ENCODE measurements around the gene CREB3. TPM values are rescaled to one million over a fixed set of nuclear protein-coding genes. Genes with fewer than 3 reads are reported as not detected.

CREB3 gene
- total and polyA plus RNA-seq, 2 of the 4 experiments (the other 2 are of a cell fraction): 60.7 to 106 TPM

DNA sequence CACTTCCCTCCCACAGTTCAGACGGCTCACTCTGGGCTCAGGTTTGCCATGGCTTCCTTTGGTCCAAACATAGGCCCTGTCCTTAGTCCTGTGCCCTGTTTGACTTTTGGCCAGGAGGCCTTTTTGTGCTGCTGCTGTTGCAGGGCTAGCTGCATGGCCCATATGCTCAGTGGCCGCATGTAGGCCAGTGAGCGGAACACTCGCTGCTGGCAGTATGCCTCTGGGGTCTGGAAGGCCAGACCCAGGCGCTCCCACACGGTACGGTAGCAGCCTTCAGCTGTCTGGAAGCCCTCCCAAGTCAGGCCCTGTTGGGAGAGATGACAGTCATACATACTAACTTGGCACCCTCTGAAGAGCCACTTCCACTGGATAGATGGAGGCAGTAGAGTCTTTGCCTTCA lies 4.7 kb downstream of the CREB3 start:
- no peak overlapping the region for H3K4me2 ChIP-seq (ENCODE audit: low read depth, low read length)
- H4K5ac ChIP-seq (ENCODE audit: low read depth, low read length): no peak overlapping the region
- peaks cover 24 to 91% of the 10 kb centered on the region in 2 experiments for H3K79me1 ChIP-seq (ENCODE audit: low read depth in 1 of 2, low read length in 2 of 2)
- CTCF ChIA-PET: no interaction called here
- ATAC-seq (ENCODE audit: low read depth) (no peak), DNase-seq (no peak)
- no peak overlapping the region for H2AK5ac ChIP-seq (ENCODE audit: low read depth, low read length)
- H3K23ac ChIP-seq (ENCODE audit: low read depth, low read length): no peak overlapping the region
- in situ Hi-C loops (cut with MboI; ENCODE audit: low sequenced_read_pairs) (no loop called here), intact Hi-C loops (cut with micrococcal nuclease) (no loop called here), dilution Hi-C loops (cut with HindIII; ENCODE audit: low sequenced_read_pairs, unreplicated experiment) (no loop called here)
- no peak overlapping the region for H4K91ac ChIP-seq (ENCODE audit: insufficient read depth, low read depth, low read length)
- no peak overlapping the region for H4K8ac ChIP-seq (ENCODE audit: low read depth in 2 of 2, low read length in 2 of 2)
- H2BK120ac ChIP-seq (ENCODE audit: low read depth, low read length): no peak overlapping the region
- no peaks in the 10 kb centered on the region for H3K9me3 ChIP-seq (ENCODE audit: control insufficient read depth, insufficient read depth, low read length)
- no peak overlapping the region for H3K14ac ChIP-seq (replicated peaks; ENCODE audit: low read depth, low read length)
- H2BK5ac ChIP-seq (ENCODE audit: low read depth, low read length, poor library complexity, severe bottlenecking): no peak overlapping the region
- H3K27me3 ChIP-seq (ENCODE audit: control insufficient read depth, insufficient read depth, low read length): no peaks in the 10 kb centered on the region
- no peak overlapping the region for H3K56ac ChIP-seq (ENCODE audit: extremely low read depth, insufficient read depth, low read length)
- peaks cover 62% of the 10 kb centered on the region for H3K36me3 ChIP-seq (ENCODE audit: control insufficient read depth, insufficient read depth, low read length)
- no TSS peak for BruUV-seq (replicated peaks)
- peaks cover 24% of the 10 kb centered on the region for H4K20me1 ChIP-seq (ENCODE audit: insufficient read depth, low read length)
- H3K4ac ChIP-seq (ENCODE audit: low read depth, low read length): no peak overlapping the region
- no peak overlapping the region for H3K4me3 ChIP-seq (ENCODE audit: insufficient read depth, low read depth, low read length)
- no peak overlapping the region for H3K18ac ChIP-seq (ENCODE audit: low read depth, low read length)
- no peaks in the 10 kb centered on the region for H3K4me1 ChIP-seq (ENCODE audit: control insufficient read depth, insufficient read depth, low read length)
- H2BK15ac ChIP-seq (ENCODE audit: low read depth, low read length): no peak overlapping the region
- POLR2A ChIA-PET (ENCODE audit: unreplicated experiment): no interaction called here
- WGBS, 2 experiments (ENCODE audit: extremely low coverage in 2 of 2, insufficient read length in 1 of 2): no CpG with 5 or more reads among the region's 7 CpGs
- no peak overlapping the region for H2BK20ac ChIP-seq (ENCODE audit: low read depth, low read length)
- H2AFZ ChIP-seq (replicated peaks; ENCODE audit: low read length, poor library complexity): no peak overlapping the region
- TF ChIP-seq CEBPB (IDR thresholded peaks at IDR 0.05; ENCODE audit: low read depth, low read length) (no peak), RCOR1 (IDR thresholded peaks at IDR 0.05; ENCODE audit: insufficient replicate concordance, low read length) (no peak), CHD1 (IDR thresholded peaks at IDR 0.05; ENCODE audit: low read depth, low read length) (no peak), BHLHE40 (IDR thresholded peaks at IDR 0.05; ENCODE audit: low read depth, low read length) (no peak), RFX5 (IDR thresholded peaks at IDR 0.05; ENCODE audit: low read depth, low read length) (no peak), MXI1 (IDR thresholded peaks at IDR 0.05; ENCODE audit: borderline replicate concordance, low read depth, low read length) (no peak), FOS (IDR thresholded peaks at IDR 0.05; ENCODE audit: low read depth, low read length) (no peak), NFE2L2 (IDR thresholded peaks at IDR 0.05; ENCODE audit: low read depth, low read length) (no peak), RAD21 (IDR thresholded peaks at IDR 0.05; ENCODE audit: low read length) (no peak), SMC3 (IDR thresholded peaks at IDR 0.05; ENCODE audit: low read depth, low read length) (no peak), MAZ (IDR thresholded peaks at IDR 0.05; ENCODE audit: borderline replicate concordance, low read depth, low read length) (no peak), MAFK (IDR thresholded peaks at IDR 0.05; ENCODE audit: low read depth, low read length) (no peak)
- TF ChIP-seq, protein P1, sequence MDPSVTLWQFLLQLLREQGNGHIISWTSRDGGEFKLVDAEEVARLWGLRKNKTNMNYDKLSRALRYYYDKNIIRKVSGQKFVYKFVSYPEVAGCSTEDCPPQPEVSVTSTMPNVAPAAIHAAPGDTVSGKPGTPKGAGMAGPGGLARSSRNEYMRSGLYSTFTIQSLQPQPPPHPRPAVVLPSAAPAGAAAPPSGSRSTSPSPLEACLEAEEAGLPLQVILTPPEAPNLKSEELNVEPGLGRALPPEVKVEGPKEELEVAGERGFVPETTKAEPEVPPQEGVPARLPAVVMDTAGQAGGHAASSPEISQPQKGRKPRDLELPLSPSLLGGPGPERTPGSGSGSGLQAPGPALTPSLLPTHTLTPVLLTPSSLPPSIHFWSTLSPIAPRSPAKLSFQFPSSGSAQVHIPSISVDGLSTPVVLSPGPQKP (IDR thresholded peaks at IDR 0.05; ENCODE audit: borderline replicate concordance, low read depth, low read length): no peak
- TF ChIP-seq, protein P2, sequence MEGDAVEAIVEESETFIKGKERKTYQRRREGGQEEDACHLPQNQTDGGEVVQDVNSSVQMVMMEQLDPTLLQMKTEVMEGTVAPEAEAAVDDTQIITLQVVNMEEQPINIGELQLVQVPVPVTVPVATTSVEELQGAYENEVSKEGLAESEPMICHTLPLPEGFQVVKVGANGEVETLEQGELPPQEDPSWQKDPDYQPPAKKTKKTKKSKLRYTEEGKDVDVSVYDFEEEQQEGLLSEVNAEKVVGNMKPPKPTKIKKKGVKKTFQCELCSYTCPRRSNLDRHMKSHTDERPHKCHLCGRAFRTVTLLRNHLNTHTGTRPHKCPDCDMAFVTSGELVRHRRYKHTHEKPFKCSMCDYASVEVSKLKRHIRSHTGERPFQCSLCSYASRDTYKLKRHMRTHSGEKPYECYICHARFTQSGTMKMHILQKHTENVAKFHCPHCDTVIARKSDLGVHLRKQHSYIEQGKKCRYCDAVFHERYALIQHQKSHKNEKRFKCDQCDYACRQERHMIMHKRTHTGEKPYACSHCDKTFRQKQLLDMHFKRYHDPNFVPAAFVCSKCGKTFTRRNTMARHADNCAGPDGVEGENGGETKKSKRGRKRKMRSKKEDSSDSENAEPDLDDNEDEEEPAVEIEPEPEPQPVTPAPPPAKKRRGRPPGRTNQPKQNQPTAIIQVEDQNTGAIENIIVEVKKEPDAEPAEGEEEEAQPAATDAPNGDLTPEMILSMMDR (conservative IDR thresholded peaks at IDR 0.05; ENCODE audit: low read depth, low read length): no peak
- TF ChIP-seq, protein P3, sequence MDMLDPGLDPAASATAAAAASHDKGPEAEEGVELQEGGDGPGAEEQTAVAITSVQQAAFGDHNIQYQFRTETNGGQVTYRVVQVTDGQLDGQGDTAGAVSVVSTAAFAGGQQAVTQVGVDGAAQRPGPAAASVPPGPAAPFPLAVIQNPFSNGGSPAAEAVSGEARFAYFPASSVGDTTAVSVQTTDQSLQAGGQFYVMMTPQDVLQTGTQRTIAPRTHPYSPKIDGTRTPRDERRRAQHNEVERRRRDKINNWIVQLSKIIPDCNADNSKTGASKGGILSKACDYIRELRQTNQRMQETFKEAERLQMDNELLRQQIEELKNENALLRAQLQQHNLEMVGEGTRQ (IDR thresholded peaks at IDR 0.05; ENCODE audit: low read depth, low read length): no peak
- peaks cover 3% of the 10 kb centered on the region; the same call in 1 of the 2 replicates for H3K9me1 ChIP-seq (ENCODE audit: insufficient read depth, low read length)
- H3K9ac ChIP-seq (ENCODE audit: low read depth, low read length): no peak overlapping the region
- no peak overlapping the region for H3K27ac ChIP-seq (ENCODE audit: insufficient read depth, low read length)
- no peak overlapping the region for H2AK9ac ChIP-seq (replicated peaks; ENCODE audit: low read depth, low read length, poor library complexity)

All from IMR-90 (cell line).